H9 (cell line): Measurements from ENCODE around the gene SUN1. TPM values are rescaled to one million over a fixed set of nuclear protein-coding genes. Genes with fewer than 3 reads are reported as not detected.

Source experiments
- DNase-seq: peaks from one replicate; pipeline ENCODE4 v3.0.0-alpha.2; 2017
- H2AFZ ChIP-seq: one replicate; pipeline ENCODE4 v1.6.1; 2013; ENCODE audit warnings: mild to moderate bottlenecking, low read length, control low read depth, moderate library complexity
- H2AK5ac ChIP-seq: 2 replicates; pipeline ENCODE4 v1.6.1; 2013; ENCODE audit warnings: low read length, control low read depth, mixed read lengths; ENCODE audit not compliant: insufficient read length
- H2BK120ac ChIP-seq: one replicate; pipeline ENCODE4 v1.6.1; 2013; ENCODE audit warnings: low read depth, mild to moderate bottlenecking, low read length, control low read depth, inconsistent platforms; ENCODE audit not compliant: poor library complexity, severe bottlenecking
- H2BK12ac ChIP-seq: 2 replicates; pipeline ENCODE4 v1.6.1; 2013; ENCODE audit warnings: low read length, control low read depth, mixed read lengths, low read depth; ENCODE audit not compliant: insufficient read length
- H2BK15ac ChIP-seq: 2 replicates; pipeline ENCODE4 v1.6.1; 2013; ENCODE audit warnings: low read depth, low read length, control low read depth
- H2BK20ac ChIP-seq: one replicate; pipeline ENCODE4 v1.6.1; 2013; ENCODE audit warnings: low read depth, mild to moderate bottlenecking, low read length, control low read depth, inconsistent platforms; ENCODE audit not compliant: poor library complexity, severe bottlenecking
- H2BK5ac ChIP-seq: 2 replicates; pipeline ENCODE4 v1.6.1; 2013; ENCODE audit warnings: low read length, control low read depth, mixed read lengths; ENCODE audit not compliant: insufficient read length
- H3K14ac ChIP-seq: 2 replicates; pipeline ENCODE4 v1.6.1; 2013; ENCODE audit warnings: low read length, control low read depth; ENCODE audit not compliant: insufficient read depth
- H3K18ac ChIP-seq: 2 replicates; pipeline ENCODE4 v1.6.1; 2013; ENCODE audit warnings: low read depth, mild to moderate bottlenecking, mixed read lengths, low read length, control low read depth; ENCODE audit not compliant: insufficient read length
- H3K23ac ChIP-seq: 2 replicates; pipeline ENCODE4 v1.6.1; 2013; ENCODE audit warnings: low read length, control low read depth, mixed read lengths, low read depth; ENCODE audit not compliant: insufficient read length
- H3K23me2 ChIP-seq: 2 replicates; pipeline ENCODE4 v1.6.1; 2013; ENCODE audit warnings: low read depth, mild to moderate bottlenecking, mixed read lengths, low read length, control low read depth; ENCODE audit not compliant: insufficient read length, poor library complexity, severe bottlenecking
- H3K27ac ChIP-seq: 2 replicates; pipeline ENCODE4 v1.5.1; 2013; ENCODE audit warnings: low read length, control low read depth, mixed read lengths, low read depth; ENCODE audit not compliant: insufficient read length
- H3K27me3 ChIP-seq: 2 replicates; pipeline ENCODE4 v1.6.1; 2013; ENCODE audit warnings: low read length, control low read depth, inconsistent platforms; ENCODE audit not compliant: insufficient read depth
- H3K4ac ChIP-seq: 2 replicates; pipeline ENCODE4 v1.6.1; 2013; ENCODE audit warnings: low read depth, mild to moderate bottlenecking, control low read depth, inconsistent platforms, low read length, moderate library complexity
- H3K4me1 ChIP-seq: 2 replicates; pipeline ENCODE4 v1.6.1; 2013; ENCODE audit warnings: low read length, control low read depth, inconsistent platforms; ENCODE audit not compliant: insufficient read depth
- H3K4me2 ChIP-seq: 2 replicates; pipeline ENCODE4 v1.6.1; 2013; ENCODE audit warnings: low read length, control low read depth, mixed read lengths; ENCODE audit not compliant: insufficient read length, insufficient read depth
- H3K56ac ChIP-seq: 2 replicates; pipeline ENCODE4 v1.6.1; 2013; ENCODE audit warnings: low read depth, mild to moderate bottlenecking, mixed read lengths, low read length, control low read depth; ENCODE audit not compliant: insufficient read length
- H3K79me1 ChIP-seq: 2 replicates; pipeline ENCODE4 v1.6.1; 2013; ENCODE audit warnings: low read depth, mild to moderate bottlenecking, moderate library complexity, low read length, control low read depth, inconsistent platforms; ENCODE audit not compliant: insufficient read depth, poor library complexity, severe bottlenecking
- H3K79me2 ChIP-seq: 2 replicates; pipeline ENCODE4 v1.6.1; 2013; ENCODE audit warnings: low read length, control low read depth, inconsistent platforms; ENCODE audit not compliant: insufficient read depth
- H3K9ac ChIP-seq: 2 replicates; pipeline ENCODE4 v1.6.1; 2013; ENCODE audit warnings: low read length, control low read depth, mixed read lengths; ENCODE audit not compliant: insufficient read length; ENCODE audit errors: extremely low read depth
- H3K9me3 ChIP-seq: one replicate; pipeline ENCODE4 v1.6.1; 2013; ENCODE audit warnings: low read depth, low read length, inconsistent platforms; ENCODE audit not compliant: control insufficient read depth
- H3T11ph ChIP-seq: one replicate; pipeline ENCODE4 v1.6.1; 2013; ENCODE audit warnings: mild to moderate bottlenecking, low read length, control low read depth, inconsistent platforms
- H4K20me1 ChIP-seq: one replicate; pipeline ENCODE4 v1.6.1; 2013; ENCODE audit not compliant: control insufficient read depth, insufficient read length, insufficient read depth
- H4K5ac ChIP-seq: 2 replicates; pipeline ENCODE4 v1.6.1; 2013; ENCODE audit warnings: low read depth, mild to moderate bottlenecking, mixed read lengths, low read length, control low read depth; ENCODE audit not compliant: insufficient read length
- H4K8ac ChIP-seq: replicated peaks from 2 replicates; pipeline ENCODE4 v1.6.1; 2013; ENCODE audit warnings: low read length, control low read depth, mixed read lengths, low read depth; ENCODE audit not compliant: insufficient read length
- H4K91ac ChIP-seq: 2 replicates; pipeline ENCODE4 v1.6.1; 2013; ENCODE audit warnings: low read depth, mild to moderate bottlenecking, moderate library complexity, mixed read lengths, low read length, control low read depth; ENCODE audit not compliant: insufficient read length
- H3K27ac Mint-ChIP-seq, 3 experiments: 2 replicates in 2 of 3; 3 replicates in 1 of 3; pipeline ENCODE4 v1.8.0; 2020 to 2021; ENCODE audit warnings: mixed read lengths in 3 of 3, mild to moderate bottlenecking in 1 of 3, moderate library complexity in 1 of 3
- H3K27me3 Mint-ChIP-seq: 2 replicates; pipeline ENCODE4 v1.8.0; 2021; ENCODE audit warnings: low read depth, mild to moderate bottlenecking, moderate library complexity, mixed read lengths
- H3K36me3 Mint-ChIP-seq, 3 experiments: 2 replicates in 2 of 3; 3 replicates in 1 of 3; pipeline ENCODE4 v1.8.0; 2020 to 2021; ENCODE audit warnings: low read depth in 3 of 3, mixed read lengths in 3 of 3; ENCODE audit not compliant: insufficient read depth in 1 of 3
- H3K4me1 Mint-ChIP-seq, 2 experiments: 2 replicates each; pipeline ENCODE4 v1.8.0; 2020; ENCODE audit warnings: mixed read lengths in 2 of 2
- H3K4me3 Mint-ChIP-seq, 2 experiments: 2 replicates in 1 of 2; 3 replicates in 1 of 2; pipeline ENCODE4 v1.8.0; 2020 to 2021; ENCODE audit warnings: mild to moderate bottlenecking in 2 of 2, mixed read lengths in 2 of 2, moderate library complexity in 1 of 2
- H3K9me3 Mint-ChIP-seq, 2 experiments: 2 replicates in 1 of 2; 3 replicates in 1 of 2; pipeline ENCODE4 v1.8.0; 2020; ENCODE audit warnings: mild to moderate bottlenecking in 2 of 2, mixed read lengths in 2 of 2, moderate library complexity in 1 of 2
- CTCF ChIP-seq: fragments of 200-600 bp; sonication (generic); conservative IDR thresholded peaks from 3 replicates; pipeline ENCODE4 v1.8.0; 2021; ENCODE audit warnings: antibody characterized with exemption, mild to moderate bottlenecking
- WGBS: extraction: QIAGEN DNeasy Blood & Tissue Kit; methylation state at CpG from one replicate; pipeline ENCODE4 v1.1.7; 2013; ENCODE audit warnings: missing lambda C conversion rate, low lambda C conversion rate, mixed read lengths; ENCODE audit not compliant: insufficient read length; ENCODE audit errors: extremely low coverage; 5-methylcytosine and 5-hydroxymethylcytosine counted together
- total RNA-seq: library from RNA; stranded (reverse); gene quantifications from 2 replicates; pipeline ENCODE4 v1.2.1, GENCODE V29; 2021

Gene SUN1
- total RNA-seq, 1 experiment from 2014 or later = 118 TPM

GRCh38 chr7:837001-837400, 4.7 kb downstream of the SUN1 start:
- no peak overlapping the region for H3K14ac ChIP-seq
- H4K91ac ChIP-seq = no peak overlapping the region
- peaks cover 5% of the 10 kb centered on the region for H3K4me1 ChIP-seq
- H3K4me2 ChIP-seq = no peak overlapping the region
- H4K8ac ChIP-seq = no peak overlapping the region
- H3K79me2 ChIP-seq = peaks cover 39% of the 10 kb centered on the region; the same call in 1 of the 2 replicates
- no peak overlapping the region for H3T11ph ChIP-seq
- no peak overlapping the region for H4K5ac ChIP-seq
- H2BK5ac ChIP-seq = no peak overlapping the region
- no CpG with 5 or more reads among the region's 19 CpGs for WGBS
- H3K18ac ChIP-seq = no peak overlapping the region
- no peaks in the 10 kb centered on the region for H4K20me1 ChIP-seq
- no peak overlapping the region for H3K56ac ChIP-seq
- no peak for DNase-seq
- H2BK12ac ChIP-seq = no peak overlapping the region
- H3K9me3 ChIP-seq = no peaks in the 10 kb centered on the region
- peaks cover 3% of the 10 kb centered on the region for H3K23me2 ChIP-seq
- Mint-ChIP-seq H3K4me3 (no peak overlapping the region), H3K27me3 (no peaks in the 10 kb centered on the region), H3K27ac (peak overlapping the region in 2 of 3 experiments; percentile 16 to 79; a peak in 4 of 7 replicates), H3K9me3 (no peaks in the 10 kb centered on the region), H3K4me1 (peaks cover 15 to 16% of the 10 kb centered on the region in 2 experiments), H3K36me3 (peaks cover 30 to 62% (median 56%) of the 10 kb centered on the region in 3 experiments)
- H3K23ac ChIP-seq = no peak overlapping the region
- no peak overlapping the region for H3K9ac ChIP-seq
- no peak overlapping the region for H3K4ac ChIP-seq
- no peak overlapping the region for H3K27ac ChIP-seq
- H3K27me3 ChIP-seq = no peaks in the 10 kb centered on the region
- H2AK5ac ChIP-seq = no peak overlapping the region
- peaks cover 5% of the 10 kb centered on the region for H3K79me1 ChIP-seq
- no peak overlapping the region for H2BK20ac ChIP-seq
- H2BK120ac ChIP-seq = no peak overlapping the region
- no peak for TF ChIP-seq CTCF
- H2AFZ ChIP-seq = no peak overlapping the region
- H2BK15ac ChIP-seq = no peak overlapping the region
